Endothelial cell of umbilical vein (primary cell): ENCODE data around the gene RAD52. TPM values are rescaled to one million over a fixed set of nuclear protein-coding genes. Genes with fewer than 3 reads are reported as not detected.

Source experiments
- BruUV-seq: library from RNA; stranded (reverse); fragments of 400-500 nt; replicated peaks from 2 replicates; lab custom pipeline; 2021; lab: Mats Ljungman, UMichigan
- CTCF ChIA-PET: fragments of 300-600, 350-600 bp; sonication (Branson Sonifier 250); formaldehyde crosslinking; loops from one replicate; lab custom pipeline; 2021; ENCODE audit warnings: antibody characterized with exemption, inconsistent platforms; lab: Charles Lee
- POLR2A ChIA-PET: fragments of 300-600, 350-600 bp; sonication (Branson Sonifier 250); formaldehyde crosslinking; loops from one replicate; lab custom pipeline; 2021; ENCODE audit warnings: antibody characterized with exemption, inconsistent platforms; lab: Charles Lee
- DNase-seq: peaks from one replicate; pipeline ENCODE4 v3.0.0-alpha.2; 2011; ENCODE audit warnings: low read depth, low spot score
- FAIRE-seq: peaks from 2 replicates; lab custom pipeline; 2011; peaks lifted over from hg19 to GRCh38; lab: Jason Lieb, UNC
- H2AFZ ChIP-seq: 2 replicates; pipeline ENCODE4 v1.6.0; 2012; ENCODE audit warnings: low read depth, low read length, control low read depth, inconsistent platforms
- H3K27ac ChIP-seq: 2 replicates; pipeline ENCODE4 v1.5.1; 2011; ENCODE audit warnings: low read depth, mild to moderate bottlenecking, control low read depth, low read length, moderate library complexity; ENCODE audit not compliant: insufficient read depth
- H3K27me3 ChIP-seq, 2 experiments: 2 replicates each; pipeline versions ENCODE4 v1.6.0 to v1.6.1; 2011; ENCODE audit warnings: low read length in 2 of 2, mixed read lengths in 1 of 2; ENCODE audit not compliant: control insufficient read depth in 2 of 2, insufficient read depth in 2 of 2
- H3K36me3 ChIP-seq, 2 experiments: 2 replicates in 1 of 2; 3 replicates in 1 of 2; pipeline ENCODE4 v1.5.1; 2011; ENCODE audit warnings: low read length in 2 of 2, mild to moderate bottlenecking in 1 of 2, moderate library complexity in 1 of 2; ENCODE audit not compliant: control insufficient read depth in 2 of 2, insufficient read depth in 2 of 2; ENCODE audit errors: extremely low read depth in 1 of 2
- H3K4me1 ChIP-seq: 3 replicates; pipeline ENCODE4 v1.5.1; 2011; ENCODE audit warnings: mild to moderate bottlenecking, low read length; ENCODE audit not compliant: control insufficient read depth, insufficient read depth; ENCODE audit errors: extremely low read depth
- H3K4me2 ChIP-seq: 2 replicates; pipeline ENCODE4 v1.6.1; 2011; ENCODE audit warnings: low read length, control low read depth, mixed read lengths; ENCODE audit not compliant: insufficient read depth
- H3K4me3 ChIP-seq, 3 experiments: fragments of 200-600 bp in 1 of 3; sonication (generic), shearing (Covaris generic) in 1 of 3; replicated peaks in 1 of 3; 2 replicates each; pipeline ENCODE4 v1.5.1; 2011 to 2016; ENCODE audit warnings: control low read depth in 3 of 3, low read length in 3 of 3, mild to moderate bottlenecking in 2 of 3, inconsistent platforms in 1 of 3, low read depth in 1 of 3, moderate library complexity in 1 of 3; ENCODE audit not compliant: insufficient read depth in 1 of 3
- H3K79me2 ChIP-seq: 2 replicates; pipeline ENCODE4 v1.6.0; 2012; ENCODE audit warnings: low read length, inconsistent platforms; ENCODE audit not compliant: control insufficient read depth, insufficient read depth
- H3K9ac ChIP-seq: replicated peaks from 2 replicates; pipeline ENCODE3; 2011; ENCODE audit warnings: low read length, control low read depth; ENCODE audit not compliant: insufficient read depth; ENCODE audit errors: extremely low read depth
- H3K9me1 ChIP-seq: replicated peaks from 3 replicates; pipeline ENCODE4 v1.6.0; 2011; ENCODE audit warnings: mild to moderate bottlenecking, low read length; ENCODE audit not compliant: control insufficient read depth, insufficient read depth; ENCODE audit errors: extremely low read depth
- H3K9me3 ChIP-seq: replicated peaks from 2 replicates; pipeline ENCODE4 v1.5.1; 2012; ENCODE audit warnings: low read length, inconsistent platforms; ENCODE audit not compliant: control insufficient read depth, insufficient read depth
- H4K20me1 ChIP-seq: replicated peaks from 2 replicates; pipeline ENCODE3; 2011; ENCODE audit warnings: mild to moderate bottlenecking, low read length; ENCODE audit not compliant: control insufficient read depth, insufficient read depth; ENCODE audit errors: extremely low read depth
- EZH2 ChIP-seq: IDR thresholded peaks from 2 replicates; pipeline ENCODE4 v1.6.1; 2012; ENCODE audit warnings: borderline replicate concordance, low read depth, mild to moderate bottlenecking, moderate library complexity, low read length, inconsistent platforms; ENCODE audit not compliant: severe bottlenecking
- FOS ChIP-seq: IDR thresholded peaks from 2 replicates; pipeline ENCODE4 v1.6.1; 2011; ENCODE audit warnings: mild to moderate bottlenecking, low read length, moderate library complexity, borderline replicate concordance; ENCODE audit not compliant: insufficient read depth
- GATA2 ChIP-seq: IDR thresholded peaks from 2 replicates; pipeline ENCODE4 v1.7.0; 2011; ENCODE audit warnings: low read depth, mild to moderate bottlenecking, moderate library complexity, mixed read lengths, low read length; ENCODE audit not compliant: insufficient read length, insufficient read depth
- JUN ChIP-seq: IDR thresholded peaks from 2 replicates; pipeline ENCODE4 v1.6.1; 2011; ENCODE audit warnings: borderline replicate concordance, low read depth; ENCODE audit not compliant: insufficient read length, insufficient read depth
- MYC ChIP-seq: IDR thresholded peaks from one replicate; pipeline ENCODE4 v1.6.1; 2011; ENCODE audit warnings: mild to moderate bottlenecking, low read depth, low read length
- POLR2A ChIP-seq: IDR thresholded peaks from 2 replicates; pipeline ENCODE4 v1.6.1; 2012; ENCODE audit warnings: low read depth, mild to moderate bottlenecking, control low read depth, low read length
- POLR2AphosphoS5 ChIP-seq: IDR thresholded peaks from 2 replicates; pipeline ENCODE4 v1.6.1; 2012; ENCODE audit warnings: low read depth, mild to moderate bottlenecking, control low read depth, low read length, moderate library complexity; ENCODE audit not compliant: insufficient read depth
- dilution Hi-C: fragments of 300-500 bp; cut with MboI; formaldehyde crosslinking; loops from one replicate; pipeline ENCODE4 v1.15.0; 2019; ENCODE audit warnings: low sequenced_read_pairs; ENCODE audit not compliant: extremely low pct_ligation_motif_present
- intact Hi-C: fragments of 100-400 bp; cut with micrococcal nuclease; formaldehyde crosslinking; loops from one replicate; pipeline ENCODE4 v1.10.0; 2022
- polyA plus RNA-seq, 4 experiments: library from polyadenylated mRNA; depleted of rRNA in 3 of 4; stranded (reverse) in 3 of 4; unstranded in 1 of 4; fragments of >200 nt; gene quantifications; 2 replicates each; pipeline versions ENCODE4 v1.2.1 to v1.2.3, GENCODE V29; 2011 to 2012; ENCODE audit warnings: missing spikeins in 1 of 4
- total RNA-seq: library from RNA; stranded (reverse); gene quantifications from 2 replicates; pipeline ENCODE4 v1.2.3, GENCODE V29; 2021
- TF ChIP-seq, protein P1 (sequence below), 2 donors: IDR thresholded peaks; 1 replicate in 1 of 2; 2 replicates in 1 of 2; pipeline ENCODE4 v1.5.1; 2011; ENCODE audit warnings: low read length in 2 of 2, mild to moderate bottlenecking in 2 of 2, moderate library complexity in 2 of 2, control low read depth in 1 of 2, inconsistent platforms in 1 of 2, low read depth in 1 of 2; ENCODE audit not compliant: insufficient read depth in 1 of 2; ENCODE audit errors: extremely low read depth in 1 of 2
- TF ChIP-seq, protein P2 (sequence below): IDR thresholded peaks from 2 replicates; pipeline ENCODE4 v1.6.1; 2011; ENCODE audit not compliant: insufficient read depth, insufficient read length

The RAD52 gene
- total and polyA plus RNA-seq, 2 donors (not counting 3 experiments of a cell fraction or from before 2014, with no cell fraction given), result 9.4 to 16.1 TPM

DNA sequence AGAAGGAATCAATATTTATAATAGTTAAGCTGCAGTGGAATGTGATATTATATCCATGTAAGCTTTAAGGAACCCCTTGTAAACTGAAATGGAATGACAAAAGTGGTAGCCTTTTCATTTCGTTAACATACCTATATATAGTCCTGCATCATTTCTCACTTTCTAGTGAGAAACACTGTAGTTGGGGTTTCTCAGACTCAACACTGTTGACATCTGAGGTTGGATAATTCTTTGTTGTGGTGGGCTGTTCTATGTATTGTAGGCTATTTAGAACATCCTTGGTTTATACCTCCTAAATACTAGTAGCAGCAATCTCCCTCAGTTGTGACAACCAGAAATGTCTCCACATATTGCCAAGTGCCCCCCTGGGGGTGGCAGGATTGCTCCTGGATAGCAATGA lies 79.1 kb downstream of the RAD52 start:
- Histone ChIP-seq H3K9me1 (no peaks in the 10 kb centered on the region), H3K36me3 (peaks cover 10 to 11% of the 10 kb centered on the region in 2 experiments), H3K4me2 (no peak overlapping the region), H3K27ac (no peak overlapping the region), H3K4me1 (no peaks in the 10 kb centered on the region), H3K4me3 (no peak overlapping the region), H3K9ac (no peak overlapping the region), H3K9me3 (no peaks in the 10 kb centered on the region), H4K20me1 (no peaks in the 10 kb centered on the region), H3K79me2 (no peaks in the 10 kb centered on the region), H2AFZ (no peak overlapping the region), H3K27me3 (no peaks in the 10 kb centered on the region)
- TF ChIP-seq GATA2, result no peak
- TF ChIP-seq JUN, result no peak
- TF ChIP-seq POLR2A, result no peak
- no peak for TF ChIP-seq POLR2AphosphoS5
- TF ChIP-seq EZH2, result no peak
- TF ChIP-seq, protein P1, sequence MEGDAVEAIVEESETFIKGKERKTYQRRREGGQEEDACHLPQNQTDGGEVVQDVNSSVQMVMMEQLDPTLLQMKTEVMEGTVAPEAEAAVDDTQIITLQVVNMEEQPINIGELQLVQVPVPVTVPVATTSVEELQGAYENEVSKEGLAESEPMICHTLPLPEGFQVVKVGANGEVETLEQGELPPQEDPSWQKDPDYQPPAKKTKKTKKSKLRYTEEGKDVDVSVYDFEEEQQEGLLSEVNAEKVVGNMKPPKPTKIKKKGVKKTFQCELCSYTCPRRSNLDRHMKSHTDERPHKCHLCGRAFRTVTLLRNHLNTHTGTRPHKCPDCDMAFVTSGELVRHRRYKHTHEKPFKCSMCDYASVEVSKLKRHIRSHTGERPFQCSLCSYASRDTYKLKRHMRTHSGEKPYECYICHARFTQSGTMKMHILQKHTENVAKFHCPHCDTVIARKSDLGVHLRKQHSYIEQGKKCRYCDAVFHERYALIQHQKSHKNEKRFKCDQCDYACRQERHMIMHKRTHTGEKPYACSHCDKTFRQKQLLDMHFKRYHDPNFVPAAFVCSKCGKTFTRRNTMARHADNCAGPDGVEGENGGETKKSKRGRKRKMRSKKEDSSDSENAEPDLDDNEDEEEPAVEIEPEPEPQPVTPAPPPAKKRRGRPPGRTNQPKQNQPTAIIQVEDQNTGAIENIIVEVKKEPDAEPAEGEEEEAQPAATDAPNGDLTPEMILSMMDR (IDR thresholded peaks at IDR 0.05; ENCODE audit: extremely low read depth in 1 of 2, insufficient read depth in 1 of 2, low read depth in 1 of 2, low read length in 2 of 2), result no peak
- TF ChIP-seq, protein P2, sequence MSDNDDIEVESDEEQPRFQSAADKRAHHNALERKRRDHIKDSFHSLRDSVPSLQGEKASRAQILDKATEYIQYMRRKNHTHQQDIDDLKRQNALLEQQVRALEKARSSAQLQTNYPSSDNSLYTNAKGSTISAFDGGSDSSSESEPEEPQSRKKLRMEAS, result no peak
- no peak for TF ChIP-seq FOS
- no peak for TF ChIP-seq MYC
- FAIRE-seq, result no peak
- dilution Hi-C loops (no loop called here), intact Hi-C loops (no loop called here)
- BruUV-seq, result no TSS peak
- DNase-seq, result no peak
- CTCF ChIA-PET, result interaction anchor here (0.8 to 1.8 kb wide), 2 partner anchors 223 to 713 kb away, joined by 3 to 8 read pairs; no protein-coding TSS in a partner anchor
- POLR2A ChIA-PET, result no interaction called here
